ENCODE measurements around the gene NUBPL.

GRCh38 chr14:31889297-31889696 is 328.1 kb downstream of the NUBPL start:
- TF ChIP-seq, protein P1, sequence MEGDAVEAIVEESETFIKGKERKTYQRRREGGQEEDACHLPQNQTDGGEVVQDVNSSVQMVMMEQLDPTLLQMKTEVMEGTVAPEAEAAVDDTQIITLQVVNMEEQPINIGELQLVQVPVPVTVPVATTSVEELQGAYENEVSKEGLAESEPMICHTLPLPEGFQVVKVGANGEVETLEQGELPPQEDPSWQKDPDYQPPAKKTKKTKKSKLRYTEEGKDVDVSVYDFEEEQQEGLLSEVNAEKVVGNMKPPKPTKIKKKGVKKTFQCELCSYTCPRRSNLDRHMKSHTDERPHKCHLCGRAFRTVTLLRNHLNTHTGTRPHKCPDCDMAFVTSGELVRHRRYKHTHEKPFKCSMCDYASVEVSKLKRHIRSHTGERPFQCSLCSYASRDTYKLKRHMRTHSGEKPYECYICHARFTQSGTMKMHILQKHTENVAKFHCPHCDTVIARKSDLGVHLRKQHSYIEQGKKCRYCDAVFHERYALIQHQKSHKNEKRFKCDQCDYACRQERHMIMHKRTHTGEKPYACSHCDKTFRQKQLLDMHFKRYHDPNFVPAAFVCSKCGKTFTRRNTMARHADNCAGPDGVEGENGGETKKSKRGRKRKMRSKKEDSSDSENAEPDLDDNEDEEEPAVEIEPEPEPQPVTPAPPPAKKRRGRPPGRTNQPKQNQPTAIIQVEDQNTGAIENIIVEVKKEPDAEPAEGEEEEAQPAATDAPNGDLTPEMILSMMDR (IDR thresholded peaks at IDR 0.05; ENCODE audit: low read length) = no peak
- TF ChIP-seq EZH2 (optimal IDR thresholded peaks at IDR 0.05; ENCODE audit: low read depth, low read length) = no peak

Data from MM.1S (cell line).